GM23338 (cell line): ENCODE measurements around the gene LRBA. TPM values are rescaled to one million over a fixed set of nuclear protein-coding genes. Genes with fewer than 3 reads are reported as not detected.
"Not testable (repeated sequence)": the region's sequence is repeated elsewhere in the genome, so short reads cannot be mapped to it uniquely, and the experiment has no call there.

Source experiments
- ATAC-seq: fragments of 200-7000 bp; cut with Tn5 transposase; 3 replicates; pipeline ENCODE4 v1.9.1; 2020
- DNase-seq: peaks from one replicate; pipeline ENCODE4 v3.0.0-alpha.2; 2015; ENCODE audit warnings: low spot score
- H2AFZ ChIP-seq: fragments of 200-600 bp; sonication (generic); 2 replicates; pipeline ENCODE4 v1.8.0; 2016; ENCODE audit warnings: antibody characterized with exemption, mild to moderate bottlenecking, moderate library complexity
- H3F3A ChIP-seq: fragments of 200-600 bp; sonication (generic); replicated peaks from 2 replicates; pipeline ENCODE4 v1.8.0; 2017; ENCODE audit warnings: antibody characterized with exemption, mixed run types, low read depth
- H3K27ac ChIP-seq: fragments of 200-600 bp; sonication (generic); 2 replicates; pipeline ENCODE4 v1.6.1; 2016; ENCODE audit warnings: low read depth
- H3K27me3 ChIP-seq: fragments of 200-600 bp; sonication (generic); 2 replicates; pipeline ENCODE4 v1.8.0; 2016; ENCODE audit warnings: mild to moderate bottlenecking, mixed run types, moderate library complexity; ENCODE audit not compliant: insufficient read depth
- H3K36me3 ChIP-seq: fragments of 200-600 bp; sonication (generic); 2 replicates; pipeline ENCODE4 v1.8.0; 2016; ENCODE audit warnings: mild to moderate bottlenecking; ENCODE audit not compliant: insufficient read depth
- H3K4me1 ChIP-seq: fragments of 200-600 bp; sonication (generic); 2 replicates; pipeline ENCODE4 v1.8.0; 2016; ENCODE audit warnings: mild to moderate bottlenecking, moderate library complexity; ENCODE audit not compliant: insufficient read depth
- H3K4me2 ChIP-seq: fragments of 200-600 bp; sonication (generic); 2 replicates; pipeline ENCODE4 v1.7.1; 2017; ENCODE audit warnings: mixed run types
- H3K4me3 ChIP-seq: fragments of 200-600 bp; sonication (generic); 2 replicates; pipeline ENCODE4 v1.6.1; 2016; ENCODE audit warnings: mixed run types
- H3K79me2 ChIP-seq: fragments of 200-600 bp; sonication (generic); replicated peaks from 2 replicates; pipeline ENCODE4 v1.8.0; 2017; ENCODE audit warnings: mild to moderate bottlenecking; ENCODE audit not compliant: insufficient read depth
- H3K9me2 ChIP-seq: fragments of 200-600 bp; sonication (generic); 2 replicates; pipeline ENCODE4 v1.8.0; 2017; ENCODE audit not compliant: insufficient read depth
- H4K20me1 ChIP-seq: fragments of 200-600 bp; sonication (generic); replicated peaks from 2 replicates; pipeline ENCODE4 v1.8.0; 2017; ENCODE audit warnings: mild to moderate bottlenecking; ENCODE audit not compliant: insufficient read depth
- H3K27ac Mint-ChIP-seq: 2 replicates; pipeline ENCODE4 v1.8.0; 2020; ENCODE audit warnings: inconsistent platforms, mild to moderate bottlenecking, moderate library complexity, mixed read lengths
- H3K27me3 Mint-ChIP-seq: 3 replicates; pipeline ENCODE4 v1.8.0; 2022; ENCODE audit warnings: low read depth, mild to moderate bottlenecking, moderate library complexity, mixed read lengths, inconsistent platforms; ENCODE audit not compliant: insufficient read depth, poor library complexity
- H3K36me3 Mint-ChIP-seq: 3 replicates; pipeline ENCODE4 v1.8.0; 2021; ENCODE audit warnings: low read depth, mild to moderate bottlenecking, inconsistent platforms, moderate library complexity, mixed read lengths
- H3K4me1 Mint-ChIP-seq: 3 replicates; pipeline ENCODE4 v1.8.0; 2020; ENCODE audit warnings: mild to moderate bottlenecking, inconsistent platforms, mixed read lengths
- H3K4me3 Mint-ChIP-seq: 3 replicates; pipeline ENCODE4 v1.8.0; 2021; ENCODE audit warnings: moderate library complexity, mild to moderate bottlenecking, inconsistent platforms, mixed read lengths
- H3K9me3 Mint-ChIP-seq: 3 replicates; pipeline ENCODE4 v1.8.0; 2020; ENCODE audit warnings: moderate library complexity, mild to moderate bottlenecking, inconsistent platforms, mixed read lengths
- CREB1 ChIP-seq: fragments of 250-450 bp; sonication (Bioruptor Pico); IDR thresholded peaks from 2 replicates; pipeline ENCODE4 v1.5.0; 2020; ENCODE audit warnings: low read depth, mild to moderate bottlenecking, moderate library complexity
- EZH2 ChIP-seq: fragments of 200-600 bp; sonication (generic); IDR thresholded peaks from one replicate; pipeline ENCODE4 v1.8.0; 2017; ENCODE audit warnings: antibody characterized with exemption, mild to moderate bottlenecking, low read depth; ENCODE audit not compliant: unreplicated experiment
- EZH2phosphoT487 ChIP-seq: fragments of 200-600 bp; sonication (generic); IDR thresholded peaks from one replicate; pipeline ENCODE4 v1.8.1; 2018; ENCODE audit warnings: antibody characterized with exemption; ENCODE audit not compliant: unreplicated experiment
- JUNB ChIP-seq: IDR thresholded peaks from one replicate; pipeline ENCODE4 v1.6.1; 2016; ENCODE audit warnings: antibody characterized with exemption; ENCODE audit not compliant: unreplicated experiment
- NANOG ChIP-seq: IDR thresholded peaks from 2 replicates; pipeline ENCODE4 v1.6.1; 2016; ENCODE audit warnings: antibody characterized with exemption, borderline replicate concordance
- POLR2AphosphoS5 ChIP-seq: IDR thresholded peaks from 2 replicates; pipeline ENCODE4 v1.6.1; 2016; ENCODE audit warnings: antibody characterized with exemption, low read depth
- STAT1 ChIP-seq: IDR thresholded peaks from one replicate; pipeline ENCODE4 v1.6.1; 2016; ENCODE audit warnings: antibody characterized with exemption; ENCODE audit not compliant: unreplicated experiment
- ZNF114 ChIP-seq: fragments of 250-450 bp; sonication (Bioruptor Pico); IDR thresholded peaks from 2 replicates; pipeline ENCODE4 v1.5.0; 2020; ENCODE audit warnings: mild to moderate bottlenecking, moderate library complexity
- ZNF331 ChIP-seq: fragments of 250-450 bp; sonication (Bioruptor Pico); IDR thresholded peaks from 2 replicates; pipeline ENCODE4 v1.5.0; 2020; ENCODE audit warnings: low read depth, mild to moderate bottlenecking, moderate library complexity
- polyA plus RNA-seq: library from polyadenylated mRNA; unstranded; fragments of >200 nt; fragmentation: Nextera tagmentation; extraction: Ambion mirVana; gene quantifications from 2 replicates; pipeline ENCODE4 v1.2.1, GENCODE V29; 2016
- total RNA-seq: library from RNA; depleted of rRNA; stranded (reverse); fragments of >200 nt; shearing (Covaris generic); gene quantifications from 2 replicates; pipeline ENCODE4 v1.2.3, GENCODE V29; 2014
- TF ChIP-seq, protein P1 (sequence below): IDR thresholded peaks from one replicate; pipeline ENCODE4 v1.6.1; 2018; ENCODE audit warnings: antibody characterized with exemption; ENCODE audit not compliant: unreplicated experiment
- TF ChIP-seq, protein P2 (sequence below), 2 experiments: fragments of 200-600 bp in 1 of 2; sonication (generic) in 1 of 2; conservative IDR thresholded peaks; 2 replicates each; pipeline versions ENCODE4 v1.5.1 to v1.6.1; 2016 to 2017; ENCODE audit warnings: antibody characterized with exemption in 2 of 2, low read depth in 2 of 2, mild to moderate bottlenecking in 2 of 2, moderate library complexity in 1 of 2
- TF ChIP-seq, protein P3 (sequence below): IDR thresholded peaks from 2 replicates; pipeline ENCODE4 v1.6.1; 2016; ENCODE audit warnings: antibody characterized with exemption

The LRBA gene
- total and polyA plus RNA-seq, 2 experiments from 2014 or later: 23.3 to 126 TPM

DNA sequence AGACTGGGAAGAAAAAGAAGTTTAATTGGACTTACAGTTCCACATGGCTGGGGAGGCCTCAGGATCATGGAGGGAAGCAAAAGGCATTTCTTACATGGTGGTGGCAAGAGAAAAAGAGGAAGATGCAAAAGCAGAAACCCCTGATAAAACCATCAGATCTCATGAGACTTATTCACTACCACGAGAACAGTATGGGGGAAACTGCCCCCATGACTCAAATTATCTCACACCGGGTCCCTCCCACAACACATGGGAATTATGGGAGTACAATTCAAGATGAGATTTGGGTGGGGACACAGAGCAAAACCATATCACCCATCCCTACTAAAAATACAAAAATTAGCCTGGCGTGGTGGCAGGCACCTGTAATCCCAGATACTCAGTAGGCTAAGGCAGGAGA, 21.5 kb downstream of the LRBA start:
- not testable (repeated sequence) for H3K27me3 Mint-ChIP-seq, H3K9me2 ChIP-seq, H3F3A ChIP-seq, H3K4me2 ChIP-seq, H3K36me3 Mint-ChIP-seq, DNase-seq, H3K27me3 ChIP-seq, H3K27ac ChIP-seq, H3K4me3 ChIP-seq, ATAC-seq, H3K4me1 ChIP-seq, H3K36me3 ChIP-seq, H3K27ac Mint-ChIP-seq, H3K4me3 Mint-ChIP-seq, H3K9me3 Mint-ChIP-seq, H3K4me1 Mint-ChIP-seq, H2AFZ ChIP-seq
- Histone ChIP-seq H3K79me2 (peaks cover 100% of the 10 kb centered on the region), H4K20me1 (peaks cover 26% of the 10 kb centered on the region)

DNA sequence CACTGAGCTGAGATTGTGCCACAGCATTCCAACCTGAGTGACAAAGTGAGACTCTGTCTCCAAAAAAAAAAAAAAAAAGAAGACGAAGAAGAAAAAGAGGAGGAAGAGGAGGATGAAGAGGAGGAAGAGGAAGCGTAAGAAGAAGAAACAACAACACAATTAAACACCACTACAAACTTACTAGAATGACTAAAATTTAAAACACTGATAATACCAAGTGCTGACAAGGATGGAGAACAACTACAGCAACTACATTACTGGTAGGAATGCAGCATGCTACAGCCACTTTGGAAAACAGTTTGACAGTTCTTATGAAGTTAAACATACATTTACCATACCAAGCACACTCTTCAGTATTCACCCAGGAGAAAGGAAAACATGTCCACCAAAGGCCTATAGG, 24.1 kb downstream of the LRBA start:
- DNase-seq (no peak), ATAC-seq (no peak)
- H3K27ac ChIP-seq: no peak overlapping the region
- TF ChIP-seq, protein P1, sequence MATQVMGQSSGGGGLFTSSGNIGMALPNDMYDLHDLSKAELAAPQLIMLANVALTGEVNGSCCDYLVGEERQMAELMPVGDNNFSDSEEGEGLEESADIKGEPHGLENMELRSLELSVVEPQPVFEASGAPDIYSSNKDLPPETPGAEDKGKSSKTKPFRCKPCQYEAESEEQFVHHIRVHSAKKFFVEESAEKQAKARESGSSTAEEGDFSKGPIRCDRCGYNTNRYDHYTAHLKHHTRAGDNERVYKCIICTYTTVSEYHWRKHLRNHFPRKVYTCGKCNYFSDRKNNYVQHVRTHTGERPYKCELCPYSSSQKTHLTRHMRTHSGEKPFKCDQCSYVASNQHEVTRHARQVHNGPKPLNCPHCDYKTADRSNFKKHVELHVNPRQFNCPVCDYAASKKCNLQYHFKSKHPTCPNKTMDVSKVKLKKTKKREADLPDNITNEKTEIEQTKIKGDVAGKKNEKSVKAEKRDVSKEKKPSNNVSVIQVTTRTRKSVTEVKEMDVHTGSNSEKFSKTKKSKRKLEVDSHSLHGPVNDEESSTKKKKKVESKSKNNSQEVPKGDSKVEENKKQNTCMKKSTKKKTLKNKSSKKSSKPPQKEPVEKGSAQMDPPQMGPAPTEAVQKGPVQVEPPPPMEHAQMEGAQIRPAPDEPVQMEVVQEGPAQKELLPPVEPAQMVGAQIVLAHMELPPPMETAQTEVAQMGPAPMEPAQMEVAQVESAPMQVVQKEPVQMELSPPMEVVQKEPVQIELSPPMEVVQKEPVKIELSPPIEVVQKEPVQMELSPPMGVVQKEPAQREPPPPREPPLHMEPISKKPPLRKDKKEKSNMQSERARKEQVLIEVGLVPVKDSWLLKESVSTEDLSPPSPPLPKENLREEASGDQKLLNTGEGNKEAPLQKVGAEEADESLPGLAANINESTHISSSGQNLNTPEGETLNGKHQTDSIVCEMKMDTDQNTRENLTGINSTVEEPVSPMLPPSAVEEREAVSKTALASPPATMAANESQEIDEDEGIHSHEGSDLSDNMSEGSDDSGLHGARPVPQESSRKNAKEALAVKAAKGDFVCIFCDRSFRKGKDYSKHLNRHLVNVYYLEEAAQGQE: no peak
- TF ChIP-seq POLR2AphosphoS5 (no peak), NANOG (no peak), ZNF331 (CRISPR knock-in tag) (no peak), ZNF114 (CRISPR knock-in tag) (no peak), EZH2 (no peak), CREB1 (CRISPR knock-in tag) (no peak), STAT1 (no peak), JUNB (no peak), EZH2phosphoT487 (no peak)
- TF ChIP-seq, protein P2, sequence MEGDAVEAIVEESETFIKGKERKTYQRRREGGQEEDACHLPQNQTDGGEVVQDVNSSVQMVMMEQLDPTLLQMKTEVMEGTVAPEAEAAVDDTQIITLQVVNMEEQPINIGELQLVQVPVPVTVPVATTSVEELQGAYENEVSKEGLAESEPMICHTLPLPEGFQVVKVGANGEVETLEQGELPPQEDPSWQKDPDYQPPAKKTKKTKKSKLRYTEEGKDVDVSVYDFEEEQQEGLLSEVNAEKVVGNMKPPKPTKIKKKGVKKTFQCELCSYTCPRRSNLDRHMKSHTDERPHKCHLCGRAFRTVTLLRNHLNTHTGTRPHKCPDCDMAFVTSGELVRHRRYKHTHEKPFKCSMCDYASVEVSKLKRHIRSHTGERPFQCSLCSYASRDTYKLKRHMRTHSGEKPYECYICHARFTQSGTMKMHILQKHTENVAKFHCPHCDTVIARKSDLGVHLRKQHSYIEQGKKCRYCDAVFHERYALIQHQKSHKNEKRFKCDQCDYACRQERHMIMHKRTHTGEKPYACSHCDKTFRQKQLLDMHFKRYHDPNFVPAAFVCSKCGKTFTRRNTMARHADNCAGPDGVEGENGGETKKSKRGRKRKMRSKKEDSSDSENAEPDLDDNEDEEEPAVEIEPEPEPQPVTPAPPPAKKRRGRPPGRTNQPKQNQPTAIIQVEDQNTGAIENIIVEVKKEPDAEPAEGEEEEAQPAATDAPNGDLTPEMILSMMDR (conservative IDR thresholded peaks at IDR 0.05; ENCODE audit: low read depth in 2 of 2): no peak
- TF ChIP-seq, protein P3, sequence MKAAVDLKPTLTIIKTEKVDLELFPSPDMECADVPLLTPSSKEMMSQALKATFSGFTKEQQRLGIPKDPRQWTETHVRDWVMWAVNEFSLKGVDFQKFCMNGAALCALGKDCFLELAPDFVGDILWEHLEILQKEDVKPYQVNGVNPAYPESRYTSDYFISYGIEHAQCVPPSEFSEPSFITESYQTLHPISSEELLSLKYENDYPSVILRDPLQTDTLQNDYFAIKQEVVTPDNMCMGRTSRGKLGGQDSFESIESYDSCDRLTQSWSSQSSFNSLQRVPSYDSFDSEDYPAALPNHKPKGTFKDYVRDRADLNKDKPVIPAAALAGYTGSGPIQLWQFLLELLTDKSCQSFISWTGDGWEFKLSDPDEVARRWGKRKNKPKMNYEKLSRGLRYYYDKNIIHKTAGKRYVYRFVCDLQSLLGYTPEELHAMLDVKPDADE: no peak
- H3K4me3 Mint-ChIP-seq: no peak overlapping the region
- peaks cover 22% of the 10 kb centered on the region for H3K4me1 Mint-ChIP-seq
- no peak overlapping the region for H3K4me2 ChIP-seq
- no peaks in the 10 kb centered on the region for H3K9me2 ChIP-seq
- peaks cover 14% of the 10 kb centered on the region for H3K4me1 ChIP-seq
- peaks cover 8% of the 10 kb centered on the region for H3K36me3 Mint-ChIP-seq
- H3K36me3 ChIP-seq: no peaks in the 10 kb centered on the region
- H3K79me2 ChIP-seq: peaks cover 100% of the 10 kb centered on the region
- H4K20me1 ChIP-seq: peaks cover 24% of the 10 kb centered on the region
- no peak overlapping the region for H2AFZ ChIP-seq
- no peaks in the 10 kb centered on the region for H3F3A ChIP-seq
- H3K4me3 ChIP-seq: no peak overlapping the region
- H3K27me3 Mint-ChIP-seq: peaks cover 2% of the 10 kb centered on the region
- no peaks in the 10 kb centered on the region for H3K9me3 Mint-ChIP-seq
- no peak overlapping the region for H3K27ac Mint-ChIP-seq
- no peaks in the 10 kb centered on the region for H3K27me3 ChIP-seq
